ENCODE data around the gene RAET1L.
A peak's percentile ranks its signal among the peaks of the same experiment; 100 is the strongest.
"Not testable (repeated sequence)": the region's sequence is repeated elsewhere in the genome, so short reads cannot be mapped to it uniquely, and the experiment has no call there.

The RAET1L gene

GRCh38 chr6:150015281-150016001 is 9.9 kb downstream of the RAET1L start:
- not testable (repeated sequence) for DNase-seq

- not testable (repeated sequence) for DNase-seq
Observed at GRCh38 chr6:150014623-150015280, 10.6 kb downstream of the RAET1L start.

DNA sequence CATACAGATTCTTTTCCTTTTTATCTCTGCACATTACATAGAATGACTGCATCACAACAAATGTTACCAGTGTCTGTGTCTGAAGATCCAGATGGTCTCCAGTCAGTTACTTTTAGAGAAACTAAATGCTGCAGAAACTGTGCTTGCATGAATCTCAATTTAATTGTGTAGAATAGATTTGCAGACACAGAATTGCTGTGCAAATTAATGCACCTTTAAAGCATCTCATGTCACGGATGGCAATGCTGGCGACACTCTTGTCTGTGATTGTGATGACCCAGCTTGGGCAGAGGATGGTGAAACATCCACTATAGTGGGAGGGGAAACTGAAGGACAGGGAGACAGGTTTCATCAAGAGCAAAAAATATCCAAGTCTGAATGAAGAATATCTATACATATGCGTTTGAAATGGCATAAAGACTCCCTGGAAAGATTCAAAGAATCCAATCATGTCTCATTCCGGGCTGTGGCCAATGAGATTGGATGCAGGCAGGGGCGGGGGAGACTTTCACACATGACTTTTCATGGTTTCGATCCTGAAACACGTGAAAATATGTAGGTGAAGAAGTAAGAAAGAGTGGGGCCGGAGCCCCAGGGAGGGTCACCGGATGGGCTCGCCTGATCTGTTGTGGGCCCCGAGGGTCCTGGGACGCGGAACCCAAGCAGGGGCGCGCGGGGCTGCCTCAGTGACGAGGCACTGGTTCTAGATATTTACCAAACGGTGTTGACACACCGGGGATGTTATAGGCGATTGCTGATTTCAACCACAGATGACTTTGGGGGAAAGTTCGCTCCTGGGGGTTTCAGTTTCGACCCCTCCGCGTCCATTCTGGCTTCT is 11.3 kb downstream of the RAET1L start:
- not testable (repeated sequence) for DNase-seq

GRCh38 chr6:150012846-150013784 is 12.2 kb downstream of the RAET1L start:
- not testable (repeated sequence) for DNase-seq

GRCh38 chr6:150008588-150008987 is 16.7 kb downstream of the RAET1L start:
- DNase-seq = no peak

DNA sequence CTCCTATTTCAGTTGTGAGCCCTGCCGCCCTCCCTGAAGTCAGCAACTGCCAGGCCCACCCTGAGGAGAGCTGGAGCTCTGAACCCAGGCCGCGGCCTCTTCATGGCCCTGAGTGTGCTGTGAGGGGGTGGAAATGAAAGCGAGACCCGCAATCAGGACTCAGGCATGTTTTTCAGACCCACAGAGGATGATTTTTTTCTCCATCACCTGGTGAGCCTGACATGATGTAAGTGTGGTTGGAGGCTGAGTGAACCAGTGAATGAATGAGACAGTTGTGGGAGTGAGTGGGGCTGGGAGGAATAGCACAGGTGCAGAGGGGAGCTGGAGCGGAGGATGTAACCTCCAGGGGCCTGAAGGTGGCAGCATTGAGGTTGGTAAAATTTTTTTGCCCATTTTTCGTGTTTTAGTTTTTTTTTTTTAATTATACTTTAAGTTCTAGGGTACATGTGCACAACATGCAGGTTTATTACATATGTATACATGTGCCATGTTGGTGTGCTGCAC is 18.3 kb downstream of the RAET1L start:
- no peak for DNase-seq

GRCh38 chr6:150005761-150006651 is 19.3 kb downstream of the RAET1L start:
- no peak for DNase-seq

DNA sequence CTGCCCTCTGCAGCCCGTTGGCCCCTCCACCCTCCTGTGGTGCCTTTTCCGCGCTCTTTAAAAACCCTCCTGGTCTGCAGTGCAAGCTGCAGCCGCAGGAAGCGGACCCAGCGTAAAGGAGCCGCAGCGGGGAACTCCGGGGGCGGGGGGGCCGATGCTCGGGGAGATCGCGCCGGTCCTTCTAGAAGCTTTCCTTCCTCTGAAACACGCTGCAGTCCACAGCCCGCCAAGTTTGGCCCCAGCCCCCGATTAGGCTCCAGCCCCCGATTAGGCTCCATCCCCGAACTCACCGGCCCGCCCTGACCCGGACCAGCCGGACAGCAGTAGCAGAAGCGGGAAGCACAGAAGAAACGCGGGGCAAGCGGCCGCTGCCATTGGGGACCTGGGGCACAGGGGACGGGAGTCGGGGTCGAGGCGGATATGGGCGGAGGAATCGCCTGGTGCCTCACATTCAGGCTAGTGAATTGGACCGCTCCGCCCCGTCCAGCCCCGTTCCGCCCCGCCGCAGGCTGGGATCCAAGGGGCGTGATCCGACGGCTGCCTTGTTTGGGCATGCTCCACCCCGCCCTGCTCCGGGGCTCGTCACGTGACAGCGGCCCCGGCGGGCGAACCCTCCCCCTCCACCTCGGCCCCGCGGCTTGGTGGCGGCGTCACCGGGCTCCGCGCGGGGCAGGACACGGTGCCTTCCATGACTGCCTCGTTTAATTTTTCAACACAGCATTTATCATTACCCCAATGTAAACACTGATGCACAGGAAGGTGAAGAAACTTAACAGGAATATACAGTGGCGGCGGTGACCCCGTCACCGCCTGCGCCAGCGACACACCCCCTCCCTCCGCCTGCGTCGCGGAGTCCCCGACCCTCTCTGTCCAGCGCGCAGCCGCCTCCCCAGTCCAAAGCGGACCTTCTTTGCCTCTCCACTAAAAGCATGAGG is 20.3 kb downstream of the RAET1L start:
- peak; percentile 96 for DNase-seq

DNA sequence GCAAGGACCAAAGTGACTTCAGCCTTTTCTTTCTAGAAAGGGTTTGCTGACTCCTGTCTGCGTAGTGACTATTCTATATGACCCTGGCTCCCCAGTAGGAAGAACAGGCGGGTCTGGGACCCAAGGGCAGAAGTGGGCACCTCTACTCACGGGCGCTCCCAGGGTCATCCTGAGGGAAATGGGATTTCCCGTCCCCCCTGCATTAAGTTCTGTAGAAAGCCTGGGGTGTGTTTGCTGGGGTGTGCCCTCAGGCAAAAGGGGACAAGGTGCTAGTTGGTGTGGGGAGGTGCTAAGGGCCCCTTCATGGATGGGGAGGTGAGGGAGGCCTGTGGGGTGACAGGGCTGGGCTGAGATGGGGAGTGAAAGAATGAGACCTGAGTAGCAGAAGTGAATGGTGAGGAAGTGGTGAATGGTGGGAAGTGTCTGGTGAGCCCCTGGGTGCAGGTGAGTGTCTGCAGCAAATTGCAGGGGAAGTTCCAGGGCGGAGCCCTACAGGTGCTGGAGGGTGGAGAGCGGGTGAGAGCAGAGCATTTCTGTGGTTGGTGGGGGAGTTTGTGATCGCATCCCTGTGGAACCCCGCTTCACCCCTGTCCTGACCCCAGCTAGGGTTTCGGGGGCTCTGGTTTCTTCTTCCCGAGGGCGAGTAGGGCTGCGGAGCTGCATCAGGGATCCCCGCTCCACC is 21.1 kb downstream of the RAET1L start:
- DNase-seq = peak; percentile 85

DNA sequence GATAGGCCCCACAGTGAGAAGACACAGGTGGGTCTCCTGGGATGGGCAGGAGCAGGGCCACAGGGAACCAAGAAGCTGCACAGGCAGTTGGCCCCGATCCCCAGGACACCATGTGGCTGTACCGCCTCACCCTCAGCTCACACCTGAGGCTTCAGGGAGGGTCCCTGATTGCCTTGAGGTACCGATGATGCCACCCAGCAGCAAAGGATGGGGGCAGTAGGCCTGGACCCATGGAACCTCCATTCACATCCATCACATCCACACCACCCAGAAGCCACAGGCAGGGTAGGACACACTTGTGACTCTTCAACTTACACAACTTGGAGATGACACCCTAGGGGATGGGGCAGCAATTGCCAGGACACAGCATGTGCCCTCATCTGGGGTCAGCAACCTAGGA is 21.7 kb downstream of the RAET1L start:
- not testable (repeated sequence) for DNase-seq

DNA sequence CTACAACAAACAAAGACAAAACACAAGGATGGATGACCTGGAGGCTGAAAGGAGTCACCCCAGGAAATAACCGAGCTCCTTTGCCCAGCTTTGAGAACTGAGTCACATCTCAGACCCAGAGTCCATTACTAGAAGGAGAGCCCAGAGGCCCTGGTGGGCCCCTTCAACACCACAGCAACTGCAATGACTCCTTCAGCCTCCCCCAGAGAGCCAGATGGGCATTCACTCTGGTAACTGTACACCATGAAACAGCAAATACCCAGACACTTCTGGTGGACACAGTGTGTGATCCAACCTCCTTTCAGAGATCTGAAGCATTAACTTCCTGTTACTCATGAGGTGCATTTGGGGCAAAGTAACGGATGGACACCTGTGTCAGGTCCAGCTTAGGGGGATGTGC is 22.6 kb downstream of the RAET1L start:
- no peak for DNase-seq

GRCh38 chr6:150001295-150002008 is 23.9 kb downstream of the RAET1L start:
- peak; percentile 25 for DNase-seq

DNA sequence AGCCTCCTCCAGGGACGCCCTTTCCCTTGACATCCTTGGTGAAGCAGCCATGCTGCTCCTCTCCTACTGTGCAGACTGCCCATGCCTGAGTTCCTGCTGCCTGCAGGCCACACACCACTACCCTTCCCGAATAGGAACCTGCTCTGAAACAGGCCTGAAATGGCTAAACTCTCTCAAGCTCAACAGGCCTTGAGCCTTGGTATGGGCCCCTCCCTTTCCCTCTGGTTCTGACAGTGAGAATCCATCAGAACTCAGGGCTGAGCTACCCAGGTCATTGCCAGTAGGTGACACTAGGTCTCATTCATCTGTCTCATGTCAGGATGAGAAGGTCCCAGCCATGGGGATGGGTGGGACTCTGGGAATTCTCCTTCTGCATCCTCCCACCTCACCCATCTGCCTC is 25.7 kb downstream of the RAET1L start:
- DNase-seq = no peak

DNA sequence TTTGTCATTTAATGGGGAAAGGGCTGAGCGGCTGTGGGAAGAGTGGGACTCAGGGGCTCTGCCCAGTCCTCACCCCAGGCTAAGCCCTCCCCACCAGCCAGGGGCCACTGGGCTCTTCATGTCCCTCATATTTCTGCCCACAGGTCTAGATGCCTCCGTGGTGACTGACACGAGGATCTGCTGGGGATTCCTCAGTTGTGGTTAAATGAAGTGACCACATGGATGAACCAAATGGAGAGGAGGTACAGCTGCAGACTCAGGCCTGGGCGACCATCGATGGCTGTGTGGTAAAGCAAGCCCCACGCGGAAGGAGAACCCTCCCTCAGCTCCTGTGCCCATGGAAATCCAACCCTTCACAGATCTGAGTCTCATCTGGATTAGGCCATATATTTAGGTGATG is 29.4 kb downstream of the RAET1L start:
- DNase-seq = no peak

- DNase-seq = no peak
Observed at GRCh38 chr6:149995235-149995750, 30.0 kb downstream of the RAET1L start.

DNA sequence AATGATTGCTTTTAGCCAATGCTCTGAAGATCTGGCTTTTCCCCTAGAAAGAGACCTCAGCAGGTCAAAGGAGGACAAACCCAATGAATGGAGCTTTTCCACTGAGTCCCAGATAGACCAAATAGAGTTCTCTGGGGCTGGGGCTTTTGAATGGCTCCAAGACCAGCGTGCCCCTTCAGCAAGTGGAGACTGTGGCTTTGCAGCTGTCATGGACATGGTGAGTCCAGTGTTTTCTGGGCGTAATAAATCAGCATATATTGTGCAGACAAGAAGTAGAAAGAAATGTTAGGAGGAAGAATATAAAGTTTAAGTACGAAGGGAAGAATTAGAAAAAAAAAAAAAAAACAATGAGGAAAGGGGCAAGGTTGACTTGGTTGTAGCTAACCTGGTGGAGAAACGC is 33.5 kb downstream of the RAET1L start:
- no peak for DNase-seq

DNA sequence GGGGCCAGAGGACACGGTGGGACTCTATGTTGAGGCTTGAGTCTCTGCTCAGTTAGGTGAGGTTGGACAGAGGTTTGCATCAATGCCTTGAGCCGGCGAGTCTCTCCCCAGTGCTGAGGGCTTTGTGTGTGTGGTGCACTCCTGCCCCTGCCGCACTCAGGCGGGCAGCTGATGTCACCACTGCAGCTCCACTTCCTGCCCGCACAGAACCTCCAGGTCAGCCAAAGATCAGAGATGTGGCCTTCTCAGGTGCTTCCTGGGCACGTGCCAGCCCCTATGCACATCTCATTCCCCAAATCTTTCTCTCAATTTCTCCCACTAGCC is 33.9 kb downstream of the RAET1L start:
- not testable (repeated sequence) for DNase-seq

DNA sequence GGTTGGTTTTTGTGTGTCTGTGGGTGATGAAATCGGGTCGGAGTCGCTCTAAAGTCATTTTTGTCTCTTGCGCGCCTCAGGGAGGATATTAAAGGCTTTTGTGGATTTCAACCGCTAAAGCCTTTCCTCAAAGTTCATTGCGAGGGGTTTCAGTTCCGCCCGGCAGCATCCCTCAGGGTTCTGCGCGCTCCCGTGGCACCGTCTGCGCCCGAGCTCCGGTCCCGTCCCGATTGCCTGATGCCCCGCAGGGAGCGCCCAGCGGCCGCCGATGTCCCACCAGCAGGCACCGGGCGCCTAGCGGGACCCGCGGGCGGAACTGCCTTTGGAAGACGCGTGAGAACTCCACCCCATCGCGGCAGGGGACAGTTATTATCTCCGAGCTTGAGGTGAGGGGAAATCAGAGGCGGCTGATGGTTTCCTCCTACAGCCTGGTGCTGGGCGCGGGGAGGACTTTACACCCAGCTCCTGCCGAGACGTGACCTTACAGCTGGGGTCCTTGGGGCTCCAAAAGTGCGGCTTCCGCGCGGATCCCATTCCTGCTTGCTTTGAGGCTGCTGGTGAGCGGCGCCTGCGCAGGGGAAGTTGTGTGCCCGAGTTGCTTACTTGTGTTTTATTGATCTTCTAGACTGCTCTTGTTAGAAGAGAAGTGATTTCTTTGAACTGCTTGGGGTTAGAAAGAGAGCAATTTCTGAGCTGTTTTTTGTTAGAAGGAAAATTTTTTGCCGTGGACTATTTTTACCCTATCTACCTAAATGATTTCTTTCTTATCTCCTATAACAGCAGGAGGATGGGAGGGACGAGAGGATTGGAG is 34.5 kb downstream of the RAET1L start:
- no peak for DNase-seq

All from NK-92 treated with Interleukin-12 subunit alpha and Interleukin-12 subunit beta, amount 100 ng/mL, for 24 hours (cell line).